Measurements from ENCODE around the gene CAPN5.

GRCh38 chr11:77106321-77106720 is 39.5 kb downstream of the CAPN5 start:
- TF ChIP-seq CTCF (conservative IDR thresholded peaks at IDR 0.05; ENCODE audit: low read depth in 2 of 2) (no peak), POLR2AphosphoS5 (IDR thresholded peaks at IDR 0.05; ENCODE audit: low read depth) (no peak), EZH2phosphoT487 (IDR thresholded peaks at IDR 0.05; ENCODE audit: unreplicated experiment) (no peak), EZH2 (IDR thresholded peaks at IDR 0.05; ENCODE audit: low read depth, unreplicated experiment) (no peak)

Data from GM23338 (cell line).